RKO (cell line): Measurements from ENCODE around the gene SPRY2.
"Not testable (repeated sequence)": the region's sequence is repeated elsewhere in the genome, so short reads cannot be mapped to it uniquely, and the experiment has no call there.

Experiments used
- DNase-seq: peaks from one replicate; pipeline ENCODE4 v3.0.0-alpha.2; 2016; ENCODE audit warnings: low spot score

Gene SPRY2, protein sequence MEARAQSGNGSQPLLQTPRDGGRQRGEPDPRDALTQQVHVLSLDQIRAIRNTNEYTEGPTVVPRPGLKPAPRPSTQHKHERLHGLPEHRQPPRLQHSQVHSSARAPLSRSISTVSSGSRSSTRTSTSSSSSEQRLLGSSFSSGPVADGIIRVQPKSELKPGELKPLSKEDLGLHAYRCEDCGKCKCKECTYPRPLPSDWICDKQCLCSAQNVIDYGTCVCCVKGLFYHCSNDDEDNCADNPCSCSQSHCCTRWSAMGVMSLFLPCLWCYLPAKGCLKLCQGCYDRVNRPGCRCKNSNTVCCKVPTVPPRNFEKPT

DNA sequence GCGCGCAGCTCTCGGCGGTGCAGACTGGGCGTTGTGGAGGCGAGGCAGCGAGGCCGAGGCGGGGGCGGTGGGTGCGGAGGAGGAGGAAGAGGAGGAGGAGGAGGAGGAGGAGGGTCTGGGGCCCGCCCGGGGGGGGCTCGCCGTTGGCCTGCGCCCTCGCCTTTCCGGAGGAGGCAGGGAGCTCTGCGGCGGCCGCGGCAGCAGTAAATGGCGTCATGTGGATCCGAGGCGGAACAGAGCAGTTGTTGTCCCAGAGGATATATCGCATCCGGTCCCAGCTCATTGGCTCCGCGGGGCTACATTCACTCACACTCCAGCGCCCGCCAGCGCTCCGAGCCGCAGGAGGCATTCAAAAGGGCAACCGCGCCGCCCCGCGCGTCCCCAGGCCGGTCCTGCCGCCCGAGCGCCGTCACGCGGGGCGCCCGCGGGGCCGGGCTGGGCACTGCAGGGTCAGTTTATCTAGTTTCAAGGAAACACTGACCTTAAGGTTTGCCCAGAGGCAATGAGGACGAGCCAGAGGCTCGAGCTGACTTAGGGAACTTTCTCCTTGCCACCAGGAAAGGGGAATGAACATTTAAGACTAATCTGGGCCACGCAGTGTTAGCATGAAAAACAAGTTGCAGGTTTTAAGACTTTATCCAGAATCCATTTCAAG lies at the start of gene SPRY2:
SPRY2 (minus strand) TSS at position 26 of the 655 bp plus-strand sequence. CDS start 3,421 bp downstream, outside the sequence.
- peak; percentile 96 for DNase-seq

DNA sequence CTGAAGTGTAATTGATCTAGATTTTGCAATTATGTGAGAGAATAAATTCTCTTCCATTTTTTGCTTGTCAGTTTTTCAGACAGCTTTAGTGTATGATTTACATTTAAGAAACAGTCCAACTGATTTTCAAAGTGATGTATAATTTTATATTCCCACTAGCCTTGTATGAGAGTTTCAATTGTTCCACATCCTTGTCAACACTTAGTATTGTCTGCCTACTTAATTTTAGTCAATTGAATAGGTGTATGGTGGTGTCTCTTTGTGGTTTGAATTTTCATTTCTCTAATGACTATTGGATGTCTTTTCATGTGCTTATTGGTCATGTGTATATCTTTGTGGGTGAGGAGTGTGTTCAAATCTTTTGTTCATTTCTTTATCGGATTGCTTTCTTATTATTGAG lies 49.4 kb upstream of the SPRY2 start:
- no peak for DNase-seq

DNA sequence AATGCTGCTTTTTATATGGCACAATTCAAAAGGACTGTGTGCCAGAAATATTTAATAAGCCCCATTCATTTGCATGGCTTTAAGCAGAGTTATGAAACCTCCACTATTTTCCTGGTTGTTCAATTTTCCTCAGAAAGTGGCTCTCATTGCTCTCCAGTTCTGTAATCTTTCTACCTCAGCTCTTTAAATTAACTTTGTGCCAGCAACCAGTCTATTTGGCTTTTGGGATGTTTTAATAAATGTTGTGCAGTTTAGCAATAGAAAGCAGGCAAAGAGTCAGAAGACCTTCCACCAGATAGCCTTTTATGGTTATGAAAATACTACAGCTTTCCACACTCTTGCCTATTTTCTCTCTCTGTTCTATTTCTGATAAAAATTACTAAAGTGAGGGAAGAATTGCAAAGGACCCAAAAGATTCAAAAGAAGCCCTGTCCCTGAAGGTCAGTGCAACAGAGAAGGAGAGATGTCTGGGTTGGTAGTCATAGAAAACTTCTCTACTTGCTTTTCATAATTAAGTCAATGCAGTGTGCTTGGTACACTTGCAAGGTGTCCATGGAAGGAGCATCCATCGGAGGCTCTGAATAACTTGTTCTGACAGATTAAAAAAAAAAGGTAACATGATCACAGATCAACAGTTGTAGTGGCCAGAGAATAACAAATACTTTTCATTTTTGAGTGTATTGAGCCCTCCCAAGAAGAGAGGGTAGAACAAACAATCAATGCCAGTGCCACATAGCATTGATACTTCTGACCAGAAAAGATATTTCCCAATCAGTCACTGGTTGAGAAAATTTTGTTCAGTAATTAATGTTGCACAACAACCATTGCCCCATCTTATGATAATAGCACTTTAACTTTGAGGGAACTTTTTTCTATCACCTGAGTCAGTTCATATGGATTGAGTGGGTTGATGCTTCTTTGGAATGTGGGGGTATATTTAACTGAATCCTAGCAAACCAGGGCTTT lies 48.4 kb upstream of the SPRY2 start:
- no peak for DNase-seq

DNA sequence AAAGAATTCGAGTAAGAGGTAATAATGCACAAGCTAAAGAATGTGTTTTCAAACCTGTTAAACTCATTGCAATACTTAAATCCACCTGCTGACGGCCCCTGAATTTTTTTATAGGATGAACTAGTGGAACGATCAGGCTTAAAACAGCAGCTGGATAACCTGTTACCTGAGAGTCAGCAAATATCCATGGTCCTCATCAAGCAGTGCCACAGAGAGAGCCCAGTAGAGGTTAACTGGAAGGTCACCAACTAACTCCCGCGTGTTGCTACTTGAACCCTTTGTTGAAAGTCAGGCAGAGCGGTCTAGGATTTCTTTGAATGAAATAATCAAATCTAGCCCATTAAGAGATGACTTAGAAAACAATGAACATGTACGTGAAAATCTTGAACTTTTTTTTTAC lies 47.6 kb upstream of the SPRY2 start:
- no peak for DNase-seq

DNA sequence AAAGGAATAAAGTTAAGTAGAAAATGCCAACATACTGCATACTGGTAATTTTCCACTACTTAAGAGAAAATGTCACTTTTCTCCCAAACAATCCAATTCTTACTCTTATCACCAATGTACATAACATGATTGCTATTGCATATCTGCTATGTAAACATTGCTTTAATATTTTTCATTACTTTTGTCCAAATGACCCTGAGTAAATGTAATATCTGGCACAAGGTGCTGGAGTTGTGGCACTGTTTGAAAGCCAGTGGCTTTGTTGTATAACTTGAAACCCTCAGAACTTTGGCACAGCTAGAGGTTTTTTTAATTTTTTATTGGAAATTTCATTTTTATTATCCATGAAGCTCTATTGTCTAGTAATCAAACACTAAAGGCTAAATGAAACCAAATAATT lies 45.7 kb upstream of the SPRY2 start:
- no peak for DNase-seq

DNA sequence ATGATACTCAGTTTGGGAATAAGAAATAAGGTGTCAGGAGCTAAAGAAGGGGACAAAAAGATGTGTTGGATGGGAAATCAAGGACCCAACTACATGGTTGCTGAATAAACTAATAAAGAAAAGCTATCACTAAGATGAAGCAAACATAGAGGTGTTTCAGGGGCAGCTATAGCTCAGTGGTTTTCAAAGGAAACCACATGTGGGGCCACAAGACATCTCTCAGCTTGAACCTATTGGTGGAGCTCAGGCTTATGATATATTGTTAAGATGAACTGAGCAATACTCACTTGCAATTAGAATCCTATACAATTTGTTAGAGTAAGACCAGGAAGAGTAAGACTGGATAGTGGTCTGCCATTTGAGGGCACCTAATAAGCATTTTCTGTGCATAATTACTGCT lies 45.1 kb upstream of the SPRY2 start:
- no peak for DNase-seq

DNA sequence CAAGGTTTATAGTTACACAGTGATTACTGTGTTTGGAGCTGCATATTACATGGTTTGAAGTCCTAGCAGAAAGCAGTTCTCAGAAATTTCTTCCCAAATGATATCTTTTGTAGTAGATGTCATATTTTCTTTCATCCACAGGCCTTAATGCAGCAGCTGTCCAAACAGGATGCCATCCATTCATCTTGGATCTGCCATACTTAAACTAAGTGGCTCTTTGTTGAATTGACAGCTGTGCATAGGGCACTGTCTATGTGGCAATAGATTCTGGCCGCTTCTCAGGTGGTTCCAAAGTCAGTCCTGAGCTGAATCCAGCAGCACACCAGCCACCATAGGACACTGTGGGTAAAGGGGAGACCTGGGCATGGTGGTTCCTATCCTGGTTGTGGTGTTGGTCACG lies 41.6 kb upstream of the SPRY2 start:
- DNase-seq, result no peak

DNA sequence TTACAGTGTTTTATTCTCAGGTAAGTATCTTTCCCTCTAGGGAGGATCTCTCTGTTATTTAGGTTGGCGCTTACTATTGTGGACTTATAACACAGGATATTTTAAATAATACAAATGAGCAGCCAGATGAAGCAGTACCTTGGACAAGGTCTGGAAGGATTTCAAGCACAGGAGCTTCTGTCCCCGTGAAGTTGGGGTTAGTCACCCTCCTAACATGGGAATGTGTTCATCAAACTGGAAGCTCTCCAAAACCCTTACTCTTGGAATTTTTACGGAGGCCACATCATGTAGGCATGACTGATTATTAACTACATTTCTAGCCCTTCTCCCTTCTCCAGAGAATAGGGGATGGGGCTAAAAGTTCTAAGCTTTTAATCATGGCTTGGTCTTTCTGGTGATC lies 38.3 kb upstream of the SPRY2 start:
- DNase-seq, result peak; percentile 83

DNA sequence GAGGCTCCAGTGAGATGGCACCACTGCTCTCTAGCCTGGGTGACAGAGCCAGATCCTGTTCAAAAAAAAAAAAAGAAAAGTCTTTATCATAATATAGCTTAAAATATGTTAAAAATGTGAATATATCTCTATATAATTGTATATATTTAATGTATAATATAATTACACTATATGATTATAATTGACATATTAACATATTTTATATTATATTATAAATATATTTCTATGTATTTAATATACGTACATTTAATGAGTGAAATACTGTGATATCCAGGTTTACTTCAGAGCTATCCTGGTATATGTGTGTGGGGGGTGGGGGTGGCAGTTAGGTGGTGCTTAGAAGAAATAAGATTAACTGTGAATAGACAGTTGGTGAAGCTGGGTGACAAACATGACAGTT lies 35.6 kb upstream of the SPRY2 start:
- no peak for DNase-seq

DNA sequence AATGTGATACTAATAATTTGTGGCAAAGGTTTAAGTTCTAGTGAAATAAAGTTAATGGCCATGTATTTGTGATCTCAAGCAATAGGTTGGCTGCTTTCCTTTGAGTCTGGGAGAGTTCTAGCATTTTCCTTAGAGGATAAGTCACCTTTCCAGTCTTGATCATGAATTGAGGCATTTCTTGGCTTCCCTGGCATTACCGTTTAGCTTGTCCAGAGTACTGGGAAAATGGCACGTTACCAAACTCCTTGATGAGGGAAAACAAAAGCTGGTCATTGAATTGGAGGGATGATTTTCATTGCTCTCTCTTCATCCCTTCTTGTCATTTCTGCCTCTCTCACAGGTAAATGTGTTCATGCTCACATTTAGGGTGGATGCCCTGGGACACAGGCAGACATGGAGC lies 34.0 kb upstream of the SPRY2 start:
- no peak for DNase-seq

DNA sequence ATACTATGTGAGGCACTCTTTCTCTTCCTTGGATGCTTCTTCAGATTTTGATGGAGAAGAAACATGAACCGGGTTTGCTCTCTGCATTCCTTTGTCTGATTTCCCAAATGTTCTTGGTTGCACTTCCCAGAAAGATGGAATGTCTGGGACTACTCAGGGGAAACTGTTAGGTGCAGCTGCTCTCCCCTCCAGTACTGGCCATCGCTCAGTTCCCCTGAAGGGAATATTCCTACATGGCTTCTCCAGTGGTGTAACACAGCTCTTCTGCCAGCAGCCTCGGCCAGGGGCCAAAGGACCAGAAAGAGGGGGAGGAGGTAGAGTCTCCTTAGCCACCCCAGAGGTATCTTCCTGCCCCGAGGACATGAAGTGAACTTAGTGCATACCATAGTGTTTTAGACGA lies 33.5 kb upstream of the SPRY2 start:
- no peak for DNase-seq

DNA sequence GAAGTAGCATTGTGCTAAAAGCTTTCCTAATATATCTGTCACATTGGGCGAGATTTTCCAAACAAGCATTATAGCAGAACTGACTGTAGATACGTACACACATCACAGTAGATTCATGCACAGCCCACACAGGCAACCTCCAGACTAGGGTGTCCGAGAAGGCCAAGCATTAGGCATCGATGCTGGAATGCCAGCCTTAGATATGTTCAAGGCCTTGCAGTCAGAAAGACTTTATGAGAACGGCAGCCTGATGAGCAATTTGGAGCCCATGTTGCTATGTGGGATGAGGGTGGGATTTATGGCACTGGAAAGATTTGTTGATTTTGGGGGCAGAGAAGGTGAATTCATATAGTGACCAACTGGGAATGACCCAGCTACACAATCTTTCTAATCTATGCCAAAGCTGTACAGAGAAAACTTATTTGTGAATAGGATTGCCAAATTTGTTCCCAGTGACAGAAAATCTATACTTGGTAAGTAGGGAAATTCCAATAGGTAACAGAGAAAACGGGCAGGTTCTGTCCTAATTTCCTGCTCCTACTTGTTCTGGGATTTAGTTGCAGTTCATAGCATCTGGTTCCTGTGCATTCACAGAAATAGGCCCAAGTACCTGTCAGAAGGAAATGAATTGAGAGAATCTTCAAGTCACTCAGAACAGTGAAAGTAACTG lies 31.0 kb upstream of the SPRY2 start:
- no peak for DNase-seq

DNA sequence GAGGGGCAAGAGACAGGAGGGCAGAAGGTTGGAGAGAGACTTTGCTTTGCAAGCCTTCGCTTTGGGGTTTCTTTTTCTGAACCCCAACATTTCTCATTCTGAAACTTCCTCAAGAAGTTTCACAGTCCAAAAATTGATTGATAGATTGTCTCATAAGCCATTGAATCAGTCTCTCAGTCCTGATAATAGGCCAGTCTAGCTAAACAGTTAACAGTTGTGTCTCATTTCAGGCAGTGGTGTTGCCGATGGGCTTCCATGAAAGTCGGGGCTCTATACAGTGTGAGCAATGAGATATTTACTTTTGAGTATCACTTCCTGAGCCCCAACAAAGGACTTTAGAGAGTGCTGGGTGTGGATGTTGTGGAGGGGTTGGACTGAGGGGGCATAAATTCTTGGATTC lies 26.5 kb upstream of the SPRY2 start:
- no peak for DNase-seq

DNA sequence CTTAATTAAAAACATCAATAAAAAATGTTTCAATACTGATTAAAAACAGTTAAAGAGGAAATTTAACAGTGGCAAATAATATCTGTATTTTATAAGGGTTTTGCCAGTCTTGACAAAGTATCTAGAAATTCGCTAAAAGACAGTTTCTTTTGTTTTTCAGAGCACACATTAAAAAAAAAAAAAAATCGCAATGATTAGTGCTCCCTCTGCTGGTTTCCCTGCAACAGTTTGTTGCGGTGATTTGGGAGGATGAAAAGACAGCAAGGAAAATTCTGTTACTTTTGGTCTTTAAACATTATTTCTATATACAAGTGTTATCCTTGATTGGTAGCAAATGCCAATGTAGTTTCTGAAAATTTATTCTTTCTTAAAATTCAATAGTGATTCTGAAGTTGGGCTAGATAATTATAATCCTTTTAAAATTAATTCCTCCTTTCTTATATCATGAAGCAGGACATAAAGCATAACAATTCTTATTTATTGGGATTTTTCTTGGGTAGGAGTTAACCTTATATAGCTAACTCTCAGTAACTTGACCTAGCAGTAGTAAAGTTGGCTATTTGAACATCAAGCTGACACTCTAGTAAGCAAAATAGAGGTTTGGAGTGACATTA lies 23.1 kb upstream of the SPRY2 start:
- peak; percentile 63 for DNase-seq

DNA sequence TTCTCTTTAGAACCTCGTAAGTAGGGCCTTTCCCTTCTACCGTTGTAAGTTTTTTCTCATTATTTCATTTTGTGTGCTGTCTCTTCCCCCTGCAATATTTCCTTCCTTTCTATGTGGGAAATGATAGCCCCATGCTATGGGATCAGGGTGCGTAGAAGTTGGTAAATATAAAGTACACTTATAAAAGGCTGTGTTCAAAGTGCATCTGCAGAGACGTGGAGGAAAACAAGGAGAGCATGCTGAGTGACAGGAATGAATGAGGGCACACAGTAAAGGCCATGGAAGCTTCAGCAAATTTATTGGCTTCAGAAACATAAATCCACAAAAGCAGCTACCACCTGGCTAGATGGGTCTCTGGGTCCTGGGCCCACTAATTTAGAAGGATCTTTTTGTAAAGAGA lies 21.6 kb upstream of the SPRY2 start:
- no peak for DNase-seq

DNA sequence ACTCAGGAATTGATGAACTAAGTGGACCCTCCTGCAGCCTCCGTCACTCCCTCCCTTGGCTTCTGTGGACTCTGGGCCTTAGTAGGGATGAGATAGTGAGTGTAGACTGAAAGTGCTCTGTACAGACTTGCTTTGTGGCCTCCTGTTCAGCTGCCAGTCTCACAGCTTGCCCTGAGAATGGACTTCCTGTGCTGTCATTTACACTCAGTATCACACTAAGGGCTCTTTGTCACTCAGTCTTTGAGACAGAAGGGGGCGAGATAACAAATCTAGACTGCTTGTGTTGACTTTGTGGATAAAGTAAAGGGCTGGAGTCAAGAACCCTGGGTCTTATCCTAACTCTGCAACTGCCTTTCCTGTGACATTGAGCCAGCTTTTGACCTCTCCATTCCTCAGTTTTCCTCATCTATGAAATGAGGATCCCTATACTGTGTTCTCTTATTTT lies 21.0 kb upstream of the SPRY2 start:
- peak; percentile 39 for DNase-seq

DNA sequence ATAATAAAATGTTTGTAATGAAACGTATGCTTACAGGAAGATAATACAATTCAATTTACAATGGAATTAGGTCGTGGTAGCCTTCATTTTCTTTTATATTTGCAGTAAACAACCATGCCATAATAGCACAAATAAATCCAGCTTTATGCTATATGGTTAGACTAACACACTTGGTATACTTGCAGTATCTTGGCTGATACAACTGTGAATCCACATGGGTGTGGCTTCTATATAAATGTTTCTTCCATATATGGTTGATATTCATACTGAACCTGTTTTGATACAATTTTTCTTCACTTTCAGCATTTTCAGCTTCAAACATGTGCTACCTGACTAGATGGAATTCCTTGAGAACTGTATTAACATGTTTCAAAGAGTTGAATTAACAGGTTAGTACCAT lies 20.4 kb upstream of the SPRY2 start:
- DNase-seq, result no peak

DNA sequence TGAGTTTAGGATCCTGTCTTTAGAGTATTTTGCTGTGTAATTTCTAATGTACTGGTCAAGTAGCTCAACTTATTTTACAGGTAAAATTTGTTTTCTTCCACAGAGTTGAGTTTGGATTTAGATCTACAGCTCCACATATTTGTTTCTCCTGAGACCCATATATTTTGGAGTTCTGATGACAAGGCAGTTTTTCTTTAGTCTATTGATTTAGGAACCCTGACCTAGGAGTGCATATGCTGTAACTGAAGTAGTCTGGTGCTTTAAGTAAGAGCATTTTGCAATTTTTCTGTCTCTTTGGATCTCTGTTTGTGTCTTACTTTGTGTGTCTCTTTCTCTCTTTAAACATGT lies 19.5 kb upstream of the SPRY2 start:
- no peak for DNase-seq

DNA sequence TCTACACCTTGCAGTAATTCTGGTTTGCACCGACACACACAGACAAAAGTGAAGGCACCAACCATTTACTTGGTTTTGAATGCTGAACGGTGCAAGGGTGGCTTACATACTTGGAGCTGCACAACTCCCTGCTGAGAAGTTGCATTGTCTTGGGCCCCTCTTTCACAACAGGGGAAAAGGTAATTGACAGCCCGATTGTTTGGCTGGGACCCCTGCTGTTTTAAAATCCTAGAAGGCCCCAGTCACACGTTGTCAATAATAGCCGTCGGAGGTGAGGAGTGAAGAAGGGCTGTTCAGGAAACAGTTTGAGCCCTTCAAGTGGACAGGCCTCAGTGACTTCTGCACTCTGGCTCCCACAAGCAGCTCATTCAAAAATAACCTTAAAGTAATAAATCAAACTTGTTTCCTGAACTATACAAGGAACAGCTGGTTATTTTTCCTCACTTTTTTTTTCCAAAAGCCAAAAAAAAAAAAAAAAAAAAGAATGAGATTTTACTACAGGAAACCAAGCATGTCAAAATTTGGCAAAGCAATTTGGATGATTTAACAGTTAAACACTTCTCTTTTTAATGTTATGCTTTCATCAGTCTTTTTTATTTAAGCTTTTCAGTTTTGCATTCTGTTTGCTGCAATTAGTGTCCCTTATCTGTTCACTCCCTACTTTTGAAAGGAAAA lies 19.0 kb upstream of the SPRY2 start:
- no peak for DNase-seq

DNA sequence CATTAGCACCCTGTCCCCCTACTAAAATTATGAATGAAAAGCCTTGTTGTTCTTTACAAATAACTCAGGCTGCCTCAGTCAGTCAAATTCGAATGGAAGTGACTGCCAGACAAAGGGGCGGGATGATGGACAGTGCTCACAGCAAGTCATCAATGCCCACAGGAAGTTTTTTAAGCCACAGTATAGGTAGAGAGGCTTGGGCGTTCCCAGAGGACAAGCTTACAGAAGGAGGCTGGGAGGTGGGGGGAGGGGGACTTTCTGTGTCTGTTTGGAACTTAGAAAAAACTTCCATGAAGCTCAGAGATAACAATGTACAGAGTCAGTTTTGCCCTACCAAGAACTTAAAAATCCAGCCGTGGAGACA lies 18.5 kb upstream of the SPRY2 start:
- DNase-seq, result no peak

DNA sequence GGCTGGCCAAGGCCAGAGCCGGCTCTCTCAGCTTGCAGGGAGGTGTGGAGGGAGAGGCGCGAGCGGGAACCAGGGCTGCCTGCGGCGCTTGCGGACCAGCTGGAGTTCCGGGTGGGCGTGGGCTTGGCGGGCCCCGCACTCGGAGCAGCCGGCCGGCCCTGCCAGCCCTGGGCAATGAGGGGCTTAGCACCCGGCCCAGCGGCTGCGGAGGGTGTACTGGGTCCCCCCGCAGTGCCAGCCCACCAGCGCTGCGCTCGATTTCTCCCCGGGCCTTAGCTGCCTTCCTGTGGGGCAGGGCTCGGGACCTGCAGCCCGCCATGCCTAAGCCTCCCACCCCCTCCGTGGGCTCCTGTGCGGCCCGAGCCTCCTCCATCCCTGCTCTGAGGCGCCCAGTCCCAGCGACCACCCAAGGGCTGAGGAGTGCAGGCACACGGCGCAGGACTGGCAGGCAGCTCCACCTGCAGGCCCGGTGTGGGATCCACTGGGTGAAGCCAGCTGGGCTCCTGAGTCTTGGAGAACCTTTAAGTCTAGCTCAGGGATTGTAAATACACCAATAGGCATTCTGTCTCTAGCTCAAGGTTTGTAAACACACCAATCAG lies 14.7 kb upstream of the SPRY2 start:
- not testable (repeated sequence) for DNase-seq
